DND-41 (cell line): ENCODE data around the gene M6PR.
"Not testable (repeated sequence)": the region's sequence is repeated elsewhere in the genome, so short reads cannot be mapped to it uniquely, and the experiment has no call there.

Experiments
- ATAC-seq: fragments of 200-7000 bp; cut with Tn5 transposase; 3 replicates; pipeline ENCODE4 v1.9.1; 2021; ENCODE audit warnings: low read depth; ENCODE audit not compliant: insufficient read depth
- DNase-seq: peaks from one replicate; pipeline ENCODE4 v3.0.0-alpha.2; 2020
- H2AFZ ChIP-seq: 2 replicates; pipeline ENCODE4 v1.6.0; 2012; ENCODE audit warnings: low read depth, low read length
- H3K27ac ChIP-seq: 2 replicates; pipeline ENCODE4 v1.5.1; 2012; ENCODE audit warnings: low read length, inconsistent platforms
- H3K27me3 ChIP-seq: fragments of 200-600 bp; sonication (generic); 2 replicates; pipeline ENCODE4 v1.6.0; 2012; ENCODE audit warnings: low read length, mild to moderate bottlenecking, inconsistent platforms; ENCODE audit not compliant: insufficient read depth, poor library complexity
- H3K36me3 ChIP-seq: 2 replicates; pipeline ENCODE4 v1.5.1; 2012; ENCODE audit warnings: low read length, inconsistent platforms; ENCODE audit not compliant: insufficient read depth
- H3K4me1 ChIP-seq: 2 replicates; pipeline ENCODE4 v1.5.1; 2012; ENCODE audit warnings: mild to moderate bottlenecking, low read length; ENCODE audit not compliant: insufficient read depth
- H3K4me2 ChIP-seq: 2 replicates; pipeline ENCODE4 v1.6.0; 2012; ENCODE audit warnings: mild to moderate bottlenecking, moderate library complexity, low read length, inconsistent platforms; ENCODE audit not compliant: insufficient read depth
- H3K4me3 ChIP-seq, 2 experiments: fragments of 200-600 bp in 1 of 2; shearing (Covaris generic) in 1 of 2; 2 replicates each; pipeline ENCODE4 v1.5.1; 2012 to 2016; ENCODE audit warnings: inconsistent platforms in 2 of 2, low read length in 2 of 2, mild to moderate bottlenecking in 2 of 2, low read depth in 1 of 2, moderate library complexity in 1 of 2
- H3K79me2 ChIP-seq: 2 replicates; pipeline ENCODE4 v1.6.0; 2012; ENCODE audit warnings: low read length, inconsistent platforms; ENCODE audit not compliant: insufficient read depth
- H3K9ac ChIP-seq: 2 replicates; pipeline ENCODE4 v1.6.0; 2012; ENCODE audit warnings: low read depth, mild to moderate bottlenecking, inconsistent platforms, low read length, moderate library complexity
- H3K9me3 ChIP-seq: 2 replicates; pipeline ENCODE4 v1.5.1; 2012; ENCODE audit warnings: low read length, moderate library complexity, mild to moderate bottlenecking, inconsistent platforms; ENCODE audit not compliant: insufficient read depth, severe bottlenecking
- H4K20me1 ChIP-seq: 2 replicates; pipeline ENCODE4 v1.6.0; 2012; ENCODE audit warnings: low read length; ENCODE audit not compliant: insufficient read depth
- EZH2 ChIP-seq: IDR thresholded peaks from 3 replicates; pipeline ENCODE4 v1.6.1; 2012; ENCODE audit warnings: borderline replicate concordance, low read depth, mild to moderate bottlenecking, moderate library complexity, low read length, inconsistent platforms; ENCODE audit not compliant: severe bottlenecking
- TF ChIP-seq, protein P1 (sequence below): IDR thresholded peaks from 2 replicates; pipeline ENCODE4 v1.5.1; 2012; ENCODE audit warnings: borderline replicate concordance, low read length, moderate library complexity, mild to moderate bottlenecking; ENCODE audit not compliant: poor library complexity, severe bottlenecking; ENCODE audit errors: extremely low read depth

Gene M6PR

DNA sequence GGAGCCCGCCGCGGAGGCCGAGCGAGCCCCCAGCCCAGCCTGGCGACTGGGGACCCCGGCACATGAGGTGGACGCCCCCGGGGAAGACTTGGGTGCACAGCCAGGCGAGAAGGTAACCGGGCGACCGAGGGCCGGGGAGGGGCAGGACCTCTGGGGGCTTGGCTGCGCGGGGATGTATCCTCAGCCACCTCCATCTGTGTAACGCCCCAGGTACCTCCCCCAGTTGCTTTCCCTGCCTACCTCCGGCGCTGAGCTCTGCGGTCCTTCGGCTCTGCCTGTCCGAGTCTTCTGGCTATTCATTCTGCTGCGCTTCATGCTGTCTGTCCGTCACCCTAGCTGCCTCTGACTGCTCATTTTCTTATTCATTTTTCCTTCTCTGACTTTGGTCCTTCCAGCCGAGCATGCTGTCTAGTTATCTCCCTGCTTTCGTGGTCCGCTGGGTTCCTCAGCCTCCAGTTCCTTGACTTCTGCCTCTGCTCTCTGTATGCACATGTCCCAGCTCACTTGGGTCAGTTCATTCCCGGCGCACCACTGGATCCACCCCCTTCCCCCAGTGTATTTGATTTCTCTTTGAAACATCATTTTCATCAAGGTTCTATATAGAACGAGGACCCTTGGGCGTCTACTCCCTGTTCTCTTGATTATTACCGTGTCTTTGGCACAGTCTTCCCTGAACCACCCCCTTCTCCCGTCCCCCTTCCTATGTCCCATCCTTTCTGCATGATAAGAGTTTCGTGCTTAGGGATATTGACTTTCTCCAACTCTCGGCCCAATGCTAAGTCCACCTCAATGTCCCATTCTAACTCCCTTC is 34.5 kb downstream of the M6PR start:
- H3K4me1 ChIP-seq: peaks cover 34% of the 10 kb centered on the region
- H3K36me3 ChIP-seq: peaks cover 14% of the 10 kb centered on the region; the same call in 1 of the 2 replicates
- peak overlapping the region; percentile 48 to 82; a peak in 3 of 4 replicates for H3K4me3 ChIP-seq
- no peaks in the 10 kb centered on the region for H3K27me3 ChIP-seq
- H3K9ac ChIP-seq: peak overlapping the region; percentile 56
- H3K4me2 ChIP-seq: peak overlapping the region; percentile 81
- peak overlapping the region; percentile 49 for H3K27ac ChIP-seq
- ATAC-seq (peak; percentile 84), DNase-seq (peak; percentile 63)
- H3K9me3 ChIP-seq: no peaks in the 10 kb centered on the region
- H4K20me1 ChIP-seq: no peaks in the 10 kb centered on the region
- peak overlapping the region; percentile 85 for H2AFZ ChIP-seq
- H3K79me2 ChIP-seq: peaks cover 21% of the 10 kb centered on the region
- TF ChIP-seq, protein P1, sequence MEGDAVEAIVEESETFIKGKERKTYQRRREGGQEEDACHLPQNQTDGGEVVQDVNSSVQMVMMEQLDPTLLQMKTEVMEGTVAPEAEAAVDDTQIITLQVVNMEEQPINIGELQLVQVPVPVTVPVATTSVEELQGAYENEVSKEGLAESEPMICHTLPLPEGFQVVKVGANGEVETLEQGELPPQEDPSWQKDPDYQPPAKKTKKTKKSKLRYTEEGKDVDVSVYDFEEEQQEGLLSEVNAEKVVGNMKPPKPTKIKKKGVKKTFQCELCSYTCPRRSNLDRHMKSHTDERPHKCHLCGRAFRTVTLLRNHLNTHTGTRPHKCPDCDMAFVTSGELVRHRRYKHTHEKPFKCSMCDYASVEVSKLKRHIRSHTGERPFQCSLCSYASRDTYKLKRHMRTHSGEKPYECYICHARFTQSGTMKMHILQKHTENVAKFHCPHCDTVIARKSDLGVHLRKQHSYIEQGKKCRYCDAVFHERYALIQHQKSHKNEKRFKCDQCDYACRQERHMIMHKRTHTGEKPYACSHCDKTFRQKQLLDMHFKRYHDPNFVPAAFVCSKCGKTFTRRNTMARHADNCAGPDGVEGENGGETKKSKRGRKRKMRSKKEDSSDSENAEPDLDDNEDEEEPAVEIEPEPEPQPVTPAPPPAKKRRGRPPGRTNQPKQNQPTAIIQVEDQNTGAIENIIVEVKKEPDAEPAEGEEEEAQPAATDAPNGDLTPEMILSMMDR: no peak
- no peak for TF ChIP-seq EZH2

DNA sequence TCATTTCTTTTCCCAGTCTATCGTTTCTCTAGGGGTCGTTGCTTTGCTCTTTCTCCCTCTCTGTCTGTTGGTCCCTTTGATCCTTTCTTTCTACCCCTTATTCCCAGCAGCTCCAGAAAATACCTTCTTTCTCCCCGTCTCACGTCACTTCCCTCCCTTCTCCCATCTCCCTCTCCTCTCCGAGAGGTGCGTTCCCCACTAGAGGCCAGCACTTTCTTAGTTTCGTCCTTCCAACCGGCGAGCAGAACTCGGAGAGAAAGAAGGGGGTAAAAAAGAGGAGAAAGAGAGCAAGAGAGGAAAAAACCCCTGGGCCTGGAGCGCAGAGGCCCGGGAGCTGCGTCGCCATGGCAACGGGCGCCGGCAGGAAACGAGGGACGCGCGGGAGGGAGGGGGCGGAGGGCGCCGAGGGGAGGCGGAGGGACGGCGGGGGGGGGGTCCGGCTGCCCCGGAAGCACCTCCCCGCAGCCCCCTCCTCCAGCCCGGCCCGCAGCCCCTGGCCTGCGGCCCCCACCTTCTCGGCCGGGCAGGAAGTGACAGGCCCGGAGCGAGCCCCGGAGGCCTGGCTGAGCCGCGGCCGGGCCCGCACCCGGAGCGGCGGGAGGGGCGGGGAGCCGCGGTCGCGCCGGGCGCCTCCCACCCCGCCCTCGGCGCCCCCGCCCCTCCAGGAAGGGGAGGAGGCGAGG is 35.3 kb downstream of the M6PR start, which contains the start of gene PHC1:
Gene PHC1 (plus strand): TSS at position 477 of the 683 bp plus-strand sequence. CDS start 3,169 bp downstream, outside the sequence.
- H3K27me3 ChIP-seq, H3K36me3 ChIP-seq, H4K20me1 ChIP-seq, H3K9me3 ChIP-seq: not testable (repeated sequence)
- Histone ChIP-seq H2AFZ (peak within 1 kb of the TSS; percentile 85), H3K9ac (peak within 1 kb of the TSS; percentile 56), H3K79me2 (peaks cover 21% of the 10 kb centered on the region), H3K4me3 (peak within 1 kb of the TSS; percentile 48 to 82; a peak in 3 of 4 replicates), H3K4me1 (peaks cover 34% of the 10 kb centered on the region), H3K4me2 (peak within 1 kb of the TSS; percentile 81), H3K27ac (peak within 1 kb of the TSS; percentile 72)
- DNase-seq (peak; percentile 87), ATAC-seq (peak; percentile 71)
- TF ChIP-seq, protein P1: peak; percentile 63

DNA sequence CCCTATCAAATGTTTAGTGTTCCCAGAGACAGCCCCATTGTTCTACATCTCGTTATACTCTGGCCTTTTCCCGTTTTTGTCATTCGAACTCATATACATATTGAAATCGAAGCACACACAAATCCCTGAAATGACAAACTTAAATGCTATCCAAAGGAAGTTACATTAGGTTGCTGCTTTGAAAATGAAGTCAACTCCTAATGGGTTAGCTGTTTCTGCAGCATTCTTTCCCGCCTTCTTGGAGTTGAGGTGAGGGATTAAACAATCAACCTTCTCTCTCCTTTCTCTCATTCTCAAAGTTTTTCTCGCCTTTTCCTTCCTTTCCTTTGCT is 35.8 kb downstream of the M6PR start:
- peak overlapping the region; percentile 69 for H3K4me2 ChIP-seq
- no peaks in the 10 kb centered on the region for H3K27me3 ChIP-seq
- peak overlapping the region; percentile 56 for H3K9ac ChIP-seq
- DNase-seq (no peak), ATAC-seq (no peak)
- H2AFZ ChIP-seq: peak overlapping the region; percentile 84
- no peak for TF ChIP-seq EZH2
- TF ChIP-seq, protein P1: no peak
- peaks cover 5% of the 10 kb centered on the region; the same call in 1 of the 2 replicates for H3K36me3 ChIP-seq
- peaks cover 34% of the 10 kb centered on the region for H3K4me1 ChIP-seq
- H3K4me3 ChIP-seq: peak overlapping the region; percentile 33 to 59; a peak in 3 of 4 replicates
- H4K20me1 ChIP-seq: no peaks in the 10 kb centered on the region
- no peaks in the 10 kb centered on the region for H3K9me3 ChIP-seq
- H3K79me2 ChIP-seq: peaks cover 21% of the 10 kb centered on the region
- peak overlapping the region; percentile 72 for H3K27ac ChIP-seq
